Upper lobe of left lung (tissue), 6 donors: ENCODE measurements around the gene TBXA2R. TPM values are rescaled to one million over a fixed set of nuclear protein-coding genes. Genes with fewer than 3 reads are reported as not detected.
A peak's percentile ranks its signal among the peaks of the same experiment; 100 is the strongest.

ENCODE experiments used
- ATAC-seq, 2 donors: fragments of 200-7000 bp; cut with Tn5 transposase; one replicate each; pipeline ENCODE4 v1.9.1; 2022; ENCODE audit warnings: mild to moderate bottlenecking in 2 of 2, moderate library complexity in 2 of 2; ENCODE audit not compliant: low FRiP score in 2 of 2
- DNase-seq, 2 donors: peaks; one replicate each; pipeline ENCODE4 v3.0.0-alpha.2; 2019 to 2020
- H3K27ac ChIP-seq, 4 donors: fragments of 200-600 bp; sonication (generic); one replicate each; pipeline ENCODE4 v1.5.1; 2016 to 2019
- H3K27me3 ChIP-seq, 4 donors: fragments of 200-600 bp; sonication (generic); one replicate each; pipeline ENCODE4 v1.5.1; 2017 to 2019
- H3K36me3 ChIP-seq, 4 donors: fragments of 200-600 bp; sonication (generic); one replicate each; pipeline ENCODE4 v1.5.1; 2016 to 2019
- H3K4me1 ChIP-seq, 4 donors: fragments of 200-600 bp; sonication (generic); one replicate each; pipeline ENCODE4 v1.5.1; 2018 to 2019
- H3K4me3 ChIP-seq, 4 donors: fragments of 200-600 bp; sonication (generic); one replicate each; pipeline ENCODE4 v1.5.1; 2017 to 2019; ENCODE audit warnings: mild to moderate bottlenecking in 2 of 4, moderate library complexity in 1 of 4
- H3K9me3 ChIP-seq, 4 donors: fragments of 200-600 bp; sonication (generic); one replicate each; pipeline ENCODE4 v1.5.1; 2018 to 2019
- CTCF ChIP-seq, 6 experiments: fragments of 450-650 bp in 4 of 6; fragments of 200-600 bp in 2 of 6; sonication (generic) in 2 of 6; IDR thresholded peaks; one replicate each; pipeline ENCODE4 v1.5.1; 2016 to 2019; ENCODE audit warnings: antibody characterized with exemption in 6 of 6
- EP300 ChIP-seq, 4 donors: sonication (generic); formaldehyde crosslinking; IDR thresholded peaks; one replicate each; pipeline ENCODE4 v1.5.1; 2017; ENCODE audit warnings: antibody characterized with exemption in 4 of 4, control low read depth in 2 of 4
- POLR2A ChIP-seq, 4 donors: fragments of 450-650 bp; IDR thresholded peaks; one replicate each; pipeline ENCODE4 v1.5.1; 2016 to 2017; ENCODE audit warnings: antibody characterized with exemption in 4 of 4, mild to moderate bottlenecking in 2 of 4
- POLR2AphosphoS5 ChIP-seq, 2 donors: sonication (generic); formaldehyde crosslinking; IDR thresholded peaks; one replicate each; pipeline ENCODE4 v1.5.1; 2017; ENCODE audit warnings: antibody characterized with exemption in 2 of 2
- WGBS, 2 donors: methylation state at CpG; one replicate each; pipeline ENCODE4 v1.1.5; 2017 to 2018; 5-methylcytosine and 5-hydroxymethylcytosine counted together
- total RNA-seq, 6 donors: library from RNA; depleted of rRNA in 4 of 6; stranded (reverse); fragments of >200 nt in 4 of 6; gene quantifications; one replicate each; pipeline versions ENCODE4 v1.1.0 to v1.2.1, GENCODE V29; 2016 to 2021
- donor health status: DM: no; HTN: no; CAD: no; lungs with moderate emphysema.
- donor health status: DM: no; HTN: yes; CAD: no; lungs with severe emphysema.

TBXA2R gene
- total RNA-seq, 6 donors from 2014 or later = 0.49 to 7.0 (median 2.6) TPM

DNA sequence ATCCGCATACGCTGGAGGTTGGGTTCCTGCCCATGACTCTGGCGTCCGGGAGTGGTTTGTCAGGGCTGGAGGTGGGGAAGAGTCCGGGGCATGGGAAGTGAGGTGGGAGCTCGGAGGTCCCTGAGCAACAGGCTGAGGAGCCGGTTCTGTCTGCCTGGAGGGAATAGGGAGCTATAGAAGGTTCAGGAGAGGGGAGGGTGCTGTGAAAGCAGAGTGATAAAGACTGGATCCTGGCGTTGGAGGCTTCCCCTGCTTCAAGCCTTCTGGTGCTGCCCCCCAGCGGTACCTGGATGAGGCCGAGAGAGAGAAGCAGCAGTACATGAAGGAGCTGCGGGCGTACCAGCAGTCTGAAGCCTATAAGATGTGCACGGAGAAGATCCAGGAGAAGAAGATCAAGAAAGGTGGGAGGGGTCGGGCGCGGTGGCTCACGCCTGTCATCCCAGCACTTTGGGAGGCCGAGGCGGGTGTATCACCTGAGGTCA lies 31.4 kb downstream of the TBXA2R start:
- 89 to 92% methylated on average over 19 of the region's 19 CpGs for WGBS, 2 donors
- DNase-seq (no peak), ATAC-seq (no peak)
- Histone ChIP-seq H3K4me3 (no peak overlapping the region), H3K9me3 (no peaks in the 10 kb centered on the region), H3K27me3 (no peaks in the 10 kb centered on the region), H3K27ac (no peak overlapping the region), H3K36me3 (peaks cover 0 to 13% (median 0%) of the 10 kb centered on the region in 4 donors), H3K4me1 (peaks cover 15 to 33% (median 25%) of the 10 kb centered on the region in 4 donors)
- no peak for TF ChIP-seq POLR2AphosphoS5 (IDR thresholded peaks at IDR 0.05)
- TF ChIP-seq CTCF (IDR thresholded peaks at IDR 0.05) = no peak
- no peak for TF ChIP-seq EP300 (IDR thresholded peaks at IDR 0.05)
- no peak for TF ChIP-seq POLR2A (IDR thresholded peaks at IDR 0.05)

GRCh38 chr19:3573858-3574637 lies 32.6 kb downstream of the TBXA2R start:
- peak overlapping the region in 3 of 4 donors; percentile 23 to 92 (median 80) for H3K27ac ChIP-seq
- H3K36me3 ChIP-seq = peaks cover 0 to 13% (median 0%) of the 10 kb centered on the region in 4 donors
- no peaks in the 10 kb centered on the region for H3K9me3 ChIP-seq
- peak; percentile 96 to 99 for DNase-seq
- TF ChIP-seq EP300 (IDR thresholded peaks at IDR 0.05) (no peak), CTCF (IDR thresholded peaks at IDR 0.05) (no peak), POLR2AphosphoS5 (IDR thresholded peaks at IDR 0.05) (no peak), POLR2A (IDR thresholded peaks at IDR 0.05) (no peak)
- H3K4me3 ChIP-seq = peak overlapping the region in 3 of 4 donors; percentile 86 to 92 (median 91)
- H3K27me3 ChIP-seq = no peaks in the 10 kb centered on the region
- peak; percentile 64 to 86 for ATAC-seq
- peaks cover 15 to 33% (median 25%) of the 10 kb centered on the region in 4 donors for H3K4me1 ChIP-seq
- 49 to 60% methylated on average over 29 to 31 of the region's 55 CpGs for WGBS, 2 donors

GRCh38 chr19:3573162-3573857 lies 33.4 kb downstream of the TBXA2R start:
- Histone ChIP-seq H3K27me3 (no peaks in the 10 kb centered on the region), H3K4me3 (peak overlapping the region; percentile 85 to 92 (median 88)), H3K27ac (peak overlapping the region; percentile 80 to 92 (median 82)), H3K4me1 (peaks cover 15 to 33% (median 25%) of the 10 kb centered on the region in 4 donors), H3K9me3 (no peaks in the 10 kb centered on the region), H3K36me3 (peaks cover 0 to 12% (median 0%) of the 10 kb centered on the region in 4 donors)
- no peak for TF ChIP-seq POLR2A (IDR thresholded peaks at IDR 0.05)
- TF ChIP-seq EP300 (IDR thresholded peaks at IDR 0.05) = no peak
- no peak for TF ChIP-seq POLR2AphosphoS5 (IDR thresholded peaks at IDR 0.05)
- no peak for TF ChIP-seq CTCF (IDR thresholded peaks at IDR 0.05)
- ATAC-seq = peak; percentile 13 to 33
- peak; percentile 29 to 92 for DNase-seq
- 0% methylated on average over 12 to 29 of the region's 60 CpGs for WGBS, 2 donors

DNA sequence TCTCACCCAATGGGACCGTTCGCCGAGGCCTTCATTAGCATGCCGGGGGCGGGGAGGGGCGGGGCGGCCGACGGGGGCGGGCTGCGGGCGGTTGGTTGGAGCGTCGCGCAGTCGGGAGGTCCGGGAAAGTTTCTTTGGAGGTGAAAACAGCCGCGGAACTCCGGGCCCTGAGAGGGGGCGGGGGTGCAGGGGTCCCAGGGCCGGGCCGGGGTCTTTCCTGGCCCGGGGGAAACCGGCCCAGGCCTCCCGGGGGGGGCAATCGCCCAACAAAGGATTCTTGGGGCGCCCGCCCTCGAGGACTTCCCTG lies 33.9 kb downstream of the TBXA2R start, which contains the start of gene HMG20B:
Gene HMG20B (plus strand): TSS at position 90 of the 307 bp plus-strand sequence. CDS start 366 bp downstream, outside the sequence.
- TF ChIP-seq POLR2AphosphoS5 (IDR thresholded peaks at IDR 0.05) = no peak
- peak in 1 of 4 donors; percentile 31 for TF ChIP-seq POLR2A (IDR thresholded peaks at IDR 0.05)
- DNase-seq (no peak), ATAC-seq (no peak)
- H3K9me3 ChIP-seq = no peaks in the 10 kb centered on the region
- H3K27ac ChIP-seq = peak within 1 kb of the TSS; percentile 80 to 92 (median 82)
- H3K36me3 ChIP-seq = peaks cover 0 to 9% (median 0%) of the 10 kb centered on the region in 4 donors
- H3K27me3 ChIP-seq = no peaks in the 10 kb centered on the region
- H3K4me1 ChIP-seq = peaks cover 15 to 33% (median 25%) of the 10 kb centered on the region in 4 donors
- WGBS, 2 donors = no CpG with 5 or more reads among the region's 30 CpGs
- H3K4me3 ChIP-seq = peak within 1 kb of the TSS; percentile 85 to 92 (median 88)
